Stimulated activated CD8-positive, alpha-beta memory T cell treated with anti-CD3 and anti-CD28 coated beads, Interleukin-12 subunit alpha, Interleukin-12 subunit beta, amount 100 ng/mL, for 4 hours (primary cell): ENCODE measurements around the gene RASD1.

ENCODE experiments used
- DNase-seq: peaks from one replicate; pipeline ENCODE4 v3.0.0-alpha.2; 2020; ENCODE audit warnings: low read depth

Gene RASD1

GRCh38 chr17:17496189-17497064 lies at the start of gene RASD1:
RASD1 (minus strand) TSS chr17:17496395; CDS start chr17:17496181, 214 bp downstream.
- DNase-seq = peak; percentile 81

- no peak for DNase-seq
Measured at GRCh38 chr17:17545984-17546383, 49.8 kb upstream of the RASD1 start.

DNA sequence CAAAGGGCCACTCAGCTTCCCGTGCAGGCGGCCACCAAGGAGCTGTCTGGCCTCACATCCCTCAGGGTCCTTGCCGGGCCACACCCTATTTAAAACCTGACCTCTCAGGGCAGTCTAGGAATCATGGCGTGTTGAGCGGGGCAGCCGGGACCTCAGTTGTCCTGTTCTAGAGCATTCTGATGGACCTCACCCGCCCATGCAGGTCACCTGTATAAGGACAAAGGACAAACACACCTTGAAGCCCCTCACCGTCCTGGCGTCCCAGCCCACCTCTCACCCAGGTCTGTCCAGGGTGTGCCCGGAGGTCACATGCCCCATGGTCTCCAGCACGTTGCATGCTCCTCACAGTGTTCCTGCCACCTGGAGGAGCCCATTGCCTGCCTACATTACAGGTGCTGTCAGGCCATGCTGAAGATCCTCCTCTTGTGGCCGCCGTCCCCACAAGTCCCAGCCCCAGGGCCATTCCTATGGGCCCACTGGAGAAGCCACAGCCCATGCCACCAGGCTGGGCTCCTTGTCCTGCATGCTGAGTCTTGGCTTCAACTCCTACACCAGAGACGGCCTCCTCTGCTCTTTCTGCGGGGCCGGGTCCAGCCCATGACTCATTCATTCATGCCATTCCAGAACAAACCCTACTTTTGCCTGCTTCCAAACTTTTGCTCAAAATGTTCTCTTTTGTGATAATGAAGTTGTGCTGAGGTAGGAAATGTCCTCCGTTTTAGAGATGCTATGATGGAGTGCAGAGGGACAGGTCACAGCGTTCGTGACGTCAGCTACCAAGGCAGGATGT lies 49.0 kb upstream of the RASD1 start:
- no peak for DNase-seq

DNA sequence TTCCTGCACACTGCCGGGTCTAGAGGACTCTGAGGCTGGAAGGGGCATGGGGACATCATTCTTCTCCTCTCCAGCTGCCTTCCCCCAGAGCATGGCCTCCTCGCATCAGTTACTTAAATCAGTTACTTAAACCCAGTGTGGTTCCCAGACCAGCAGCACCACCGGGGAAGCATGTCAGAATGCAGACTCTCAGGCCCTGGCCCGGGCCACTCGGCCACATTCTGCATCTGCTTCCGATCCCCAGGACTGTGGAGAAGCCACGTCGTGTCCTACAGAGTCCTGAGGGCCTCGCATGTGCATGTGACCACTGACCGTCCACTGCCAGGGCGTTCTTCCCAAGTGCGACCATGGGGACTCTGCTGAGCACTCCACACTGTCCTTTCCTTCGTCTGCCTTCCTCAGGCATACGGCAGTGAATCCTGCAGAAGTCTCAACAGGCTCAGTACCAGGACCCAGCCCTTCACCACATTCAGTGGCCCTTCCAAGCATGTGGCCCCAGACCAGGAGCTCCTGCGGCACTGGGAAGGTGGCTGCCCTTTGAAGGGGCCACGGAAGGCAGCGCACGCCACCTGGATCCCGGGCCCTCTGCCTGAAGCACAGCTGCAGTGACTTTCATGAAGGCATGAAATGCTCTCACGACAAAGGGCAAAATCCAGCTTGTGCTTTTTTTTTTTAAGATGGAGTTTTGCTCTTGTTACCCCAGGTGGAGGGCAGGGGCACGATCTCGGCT lies 46.9 kb upstream of the RASD1 start:
- no peak for DNase-seq

- no peak for DNase-seq
Measured at GRCh38 chr17:17541640-17542001, 45.4 kb upstream of the RASD1 start.

DNA sequence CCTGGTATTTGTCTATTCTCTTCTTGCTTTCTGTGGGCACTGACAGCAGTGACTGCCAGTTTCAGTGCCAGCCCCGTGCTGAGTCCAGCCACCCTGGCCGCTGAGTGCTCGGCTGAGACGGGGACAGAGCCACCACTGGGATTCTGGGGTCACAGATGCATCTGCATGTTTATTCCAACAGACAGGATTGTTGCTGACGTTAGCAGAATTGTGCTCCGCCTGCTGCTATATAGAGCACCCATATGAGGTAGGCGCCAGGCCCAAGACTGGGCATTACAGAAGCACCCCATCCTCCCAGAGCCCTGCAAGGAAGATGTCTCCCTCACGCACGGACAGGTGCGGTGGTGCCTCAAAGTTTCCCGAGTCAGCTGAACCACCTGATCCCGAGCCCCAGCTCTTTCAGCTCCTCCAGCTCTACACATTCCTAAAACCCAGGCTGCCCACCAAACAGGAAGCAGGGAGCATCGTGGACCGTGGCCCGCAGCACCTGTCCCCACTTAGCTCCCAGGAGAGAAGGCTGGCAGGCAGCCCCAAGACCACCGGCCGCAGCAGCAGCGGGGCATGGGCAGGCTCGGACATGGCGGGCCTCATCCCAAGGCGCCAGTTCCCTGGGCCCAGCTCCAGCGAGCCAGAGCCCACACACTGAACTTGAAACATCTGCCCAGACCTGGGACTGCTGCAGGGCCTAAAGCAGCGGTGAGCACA lies 44.9 kb upstream of the RASD1 start:
- no peak for DNase-seq

GRCh38 chr17:17540278-17540906 lies 44.2 kb upstream of the RASD1 start:
- no peak for DNase-seq

- no peak for DNase-seq
Measured at GRCh38 chr17:17539591-17539990, 43.4 kb upstream of the RASD1 start.

DNA sequence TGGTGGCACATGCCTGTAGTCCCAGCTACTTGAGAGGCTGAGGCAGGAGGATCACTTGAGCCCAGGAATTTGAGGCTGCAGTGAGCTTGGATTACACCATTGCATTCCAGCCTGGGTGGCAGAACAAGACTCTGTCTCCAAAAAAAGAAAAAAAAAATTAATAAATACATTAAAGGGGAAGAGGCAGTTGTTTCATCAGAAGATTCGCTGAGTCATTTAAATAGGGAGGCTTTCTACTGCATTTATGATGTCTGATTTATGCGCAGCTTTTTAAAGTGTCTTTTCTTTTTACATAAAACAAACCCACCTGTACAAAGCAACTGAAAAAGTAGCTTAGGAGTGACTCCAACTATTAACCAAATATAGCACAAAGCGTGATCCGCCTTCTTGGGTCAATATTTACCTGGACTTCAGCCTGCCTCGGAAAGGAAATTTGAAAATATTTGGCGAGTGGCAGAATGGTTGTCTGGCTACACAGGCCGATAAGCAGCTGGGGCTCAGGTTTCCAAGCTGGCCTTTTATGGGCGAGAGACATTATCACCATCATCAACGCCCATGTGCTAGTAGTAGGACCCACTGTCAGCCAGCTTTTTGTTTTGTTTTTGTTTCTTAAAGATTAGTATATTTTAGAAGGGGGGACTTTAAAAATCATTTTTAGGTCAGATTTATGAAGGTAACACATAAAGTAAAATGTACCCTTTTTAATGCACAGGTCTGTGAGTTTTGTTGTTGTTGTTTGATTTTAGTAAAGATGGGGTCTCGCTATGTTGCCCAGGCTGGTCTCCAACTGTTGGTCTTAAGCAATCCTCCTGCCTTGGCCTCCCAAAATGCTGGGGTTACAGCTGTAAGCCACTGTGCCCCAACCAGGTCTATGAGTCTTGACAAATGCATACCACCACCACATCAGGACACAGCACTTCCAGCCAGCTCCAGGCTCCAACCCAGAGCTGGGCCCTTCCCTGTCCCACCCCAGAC lies 42.5 kb upstream of the RASD1 start:
- DNase-seq = no peak

- DNase-seq = no peak
Measured at GRCh38 chr17:17537311-17538099, 41.3 kb upstream of the RASD1 start.

DNA sequence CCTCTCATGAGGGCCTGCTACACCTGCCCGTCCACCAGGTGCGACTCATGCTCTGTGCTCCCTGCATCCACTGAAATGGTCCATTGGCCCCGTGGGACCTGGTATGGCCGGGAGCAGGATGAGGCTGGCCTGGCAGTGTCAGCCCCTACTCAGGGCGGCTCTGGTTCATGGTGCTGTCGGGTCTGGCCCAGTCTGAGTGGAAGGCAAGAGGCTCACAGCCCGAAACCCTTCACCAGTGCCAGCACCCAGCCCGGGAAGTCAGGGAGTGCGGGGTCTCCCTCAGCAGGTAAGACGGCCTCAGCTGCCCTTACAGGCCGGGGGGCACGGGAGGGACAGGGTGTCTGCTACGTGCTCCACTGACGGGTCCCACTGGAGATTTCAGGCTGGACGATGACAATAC lies 40.5 kb upstream of the RASD1 start:
- no peak for DNase-seq

DNA sequence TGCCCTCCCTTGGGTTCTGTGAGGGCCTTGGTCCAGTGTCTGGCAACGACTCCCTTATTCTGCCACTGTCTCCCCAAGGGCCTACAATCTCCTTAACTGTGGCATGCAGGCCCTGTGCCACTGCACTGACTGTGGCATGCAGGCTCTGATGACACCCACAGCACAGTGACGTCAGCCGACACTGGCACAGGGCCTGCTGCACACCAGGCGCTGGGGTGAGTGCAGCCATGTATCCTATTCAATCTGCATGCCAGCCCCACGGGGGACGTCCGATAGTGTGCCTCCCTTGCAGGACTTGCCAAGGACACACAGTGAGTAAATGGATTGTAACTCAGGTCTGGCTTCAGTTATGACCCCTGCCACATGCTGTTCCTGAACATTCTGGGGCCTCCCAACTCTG lies 39.8 kb upstream of the RASD1 start:
- DNase-seq = no peak

GRCh38 chr17:17533901-17534441 lies 37.8 kb upstream of the RASD1 start:
- no peak for DNase-seq

DNA sequence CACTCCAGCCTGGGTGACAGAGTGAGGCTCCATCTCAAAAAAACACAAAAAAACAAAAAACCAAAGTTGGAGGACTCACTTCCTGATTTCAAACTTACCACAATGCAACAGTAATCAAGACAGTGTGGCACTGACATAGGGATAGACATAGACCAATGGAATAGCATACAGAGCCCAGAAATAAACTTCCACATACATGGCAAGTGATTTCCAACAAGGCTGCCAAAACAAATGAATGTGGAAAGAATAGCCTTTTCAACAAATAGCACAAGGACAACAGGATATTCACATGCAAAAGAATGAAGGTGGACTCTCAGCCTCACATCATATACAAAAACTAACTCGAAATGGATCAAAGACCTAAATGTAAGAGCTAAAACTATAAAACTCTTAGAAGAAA lies 36.8 kb upstream of the RASD1 start:
- no peak for DNase-seq

DNA sequence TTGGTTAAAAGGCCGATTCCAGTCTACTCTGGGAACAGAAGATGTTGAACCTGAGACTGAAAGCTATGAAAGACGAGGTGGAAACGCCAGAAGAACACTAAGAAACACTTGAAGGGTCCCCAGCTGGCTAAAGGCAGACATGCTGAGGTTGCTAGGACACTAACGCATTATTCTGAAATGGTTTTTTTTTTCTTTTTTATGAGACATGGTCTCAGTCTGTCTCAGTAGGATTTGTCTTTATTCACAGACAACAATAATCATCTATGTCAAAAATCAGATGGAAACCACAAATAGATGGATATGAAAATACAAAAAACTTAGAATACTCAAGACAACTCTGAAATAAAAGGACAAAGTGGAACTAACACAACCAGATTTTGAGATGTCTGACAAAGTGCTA lies 35.0 kb upstream of the RASD1 start:
- no peak for DNase-seq

- no peak for DNase-seq
Measured at GRCh38 chr17:17528696-17529652, 32.8 kb upstream of the RASD1 start.

DNA sequence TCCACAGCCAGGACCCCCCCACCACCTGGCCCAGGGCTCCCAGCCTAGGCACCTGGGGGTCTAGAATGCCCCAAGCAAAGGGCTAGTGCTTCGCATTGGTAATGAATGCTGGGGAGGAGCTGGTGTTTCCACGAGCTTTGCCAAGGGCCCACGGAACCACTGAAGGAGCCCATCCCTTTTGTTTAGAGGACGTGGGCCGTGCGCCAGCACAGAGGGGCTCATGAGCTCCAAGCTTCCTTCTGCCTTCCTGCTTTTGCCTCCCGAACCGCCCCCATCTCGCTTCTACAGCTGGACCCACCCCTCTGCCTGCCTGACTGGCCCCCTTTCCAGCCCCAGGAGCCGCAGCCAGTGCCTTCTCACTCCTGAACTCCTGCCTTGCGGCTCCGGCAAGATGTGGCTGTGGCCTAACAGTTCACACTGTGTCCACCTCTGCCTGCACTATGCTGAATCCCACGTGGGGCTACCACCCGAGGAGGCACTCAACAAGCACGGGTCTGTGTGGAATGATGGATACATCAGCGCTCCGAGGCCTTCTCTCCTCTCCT lies 31.8 kb upstream of the RASD1 start:
- DNase-seq = no peak

GRCh38 chr17:17527534-17527933 lies 31.3 kb upstream of the RASD1 start:
- no peak for DNase-seq
